Measurements from ENCODE around the gene PTN. TPM values are rescaled to one million over a fixed set of nuclear protein-coding genes. Genes with fewer than 3 reads are reported as not detected.

PTN gene
- total and polyA plus RNA-seq, 2 of the 13 experiments (the other 11 are each of a cell fraction or from before 2014, with no cell fraction given), result not detected

DNA sequence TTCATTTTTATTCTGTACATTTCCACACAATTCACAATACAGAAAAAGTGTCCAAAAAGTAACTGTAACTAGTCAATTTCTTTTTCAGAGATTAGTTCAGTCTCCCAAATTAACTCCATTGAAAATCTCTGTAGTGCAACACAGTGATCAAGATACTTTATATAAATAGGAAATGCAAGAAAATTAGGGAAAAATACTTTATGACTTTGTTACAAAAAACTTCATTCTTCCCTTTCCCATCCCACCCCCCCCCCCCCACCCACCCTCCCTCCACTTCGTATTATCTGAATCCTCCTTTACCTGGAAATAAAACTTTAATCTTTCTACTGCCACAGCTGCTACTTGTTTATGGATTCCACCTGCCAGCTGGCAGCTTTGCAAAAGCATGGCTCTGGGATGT is 37.5 kb upstream of the PTN start:
- H3K9me3 ChIP-seq (ENCODE audit: low read length), result no peaks in the 10 kb centered on the region
- POLR2A ChIA-PET, result no interaction called here
- no peak overlapping the region for H2AFZ ChIP-seq (ENCODE audit: low read length)
- no peak overlapping the region for H3K4me3 ChIP-seq (replicated peaks in 1 of 3; ENCODE audit: insufficient read depth in 1 of 3, low read depth in 2 of 3, low read length in 3 of 3)
- no peak for DNase-seq (ENCODE audit: low spot score)
- BruUV-seq (replicated peaks), result no TSS peak
- H3K9ac ChIP-seq (ENCODE audit: insufficient read depth, low read depth, low read length), result no peak overlapping the region
- H3K4me2 ChIP-seq (ENCODE audit: low read depth, low read length), result no peak overlapping the region
- FAIRE-seq, result no peak
- CTCF ChIA-PET (ENCODE audit: low intra/inter-chr PET ratio, low total read pairs), result no interaction called here
- 3% methylated on average over 1 of the region's 1 CpG for WGBS (ENCODE audit: low lambda C conversion rate)
- no peak overlapping the region for H3K27ac ChIP-seq (ENCODE audit: extremely low read length, insufficient read depth, low read length)
- H4K20me1 ChIP-seq (ENCODE audit: insufficient read depth, low read length), result no peaks in the 10 kb centered on the region
- no peak for ATAC-seq
- no peaks in the 10 kb centered on the region for H3K4me1 ChIP-seq (ENCODE audit: insufficient read depth, low read length)
- TF ChIP-seq, protein P1, sequence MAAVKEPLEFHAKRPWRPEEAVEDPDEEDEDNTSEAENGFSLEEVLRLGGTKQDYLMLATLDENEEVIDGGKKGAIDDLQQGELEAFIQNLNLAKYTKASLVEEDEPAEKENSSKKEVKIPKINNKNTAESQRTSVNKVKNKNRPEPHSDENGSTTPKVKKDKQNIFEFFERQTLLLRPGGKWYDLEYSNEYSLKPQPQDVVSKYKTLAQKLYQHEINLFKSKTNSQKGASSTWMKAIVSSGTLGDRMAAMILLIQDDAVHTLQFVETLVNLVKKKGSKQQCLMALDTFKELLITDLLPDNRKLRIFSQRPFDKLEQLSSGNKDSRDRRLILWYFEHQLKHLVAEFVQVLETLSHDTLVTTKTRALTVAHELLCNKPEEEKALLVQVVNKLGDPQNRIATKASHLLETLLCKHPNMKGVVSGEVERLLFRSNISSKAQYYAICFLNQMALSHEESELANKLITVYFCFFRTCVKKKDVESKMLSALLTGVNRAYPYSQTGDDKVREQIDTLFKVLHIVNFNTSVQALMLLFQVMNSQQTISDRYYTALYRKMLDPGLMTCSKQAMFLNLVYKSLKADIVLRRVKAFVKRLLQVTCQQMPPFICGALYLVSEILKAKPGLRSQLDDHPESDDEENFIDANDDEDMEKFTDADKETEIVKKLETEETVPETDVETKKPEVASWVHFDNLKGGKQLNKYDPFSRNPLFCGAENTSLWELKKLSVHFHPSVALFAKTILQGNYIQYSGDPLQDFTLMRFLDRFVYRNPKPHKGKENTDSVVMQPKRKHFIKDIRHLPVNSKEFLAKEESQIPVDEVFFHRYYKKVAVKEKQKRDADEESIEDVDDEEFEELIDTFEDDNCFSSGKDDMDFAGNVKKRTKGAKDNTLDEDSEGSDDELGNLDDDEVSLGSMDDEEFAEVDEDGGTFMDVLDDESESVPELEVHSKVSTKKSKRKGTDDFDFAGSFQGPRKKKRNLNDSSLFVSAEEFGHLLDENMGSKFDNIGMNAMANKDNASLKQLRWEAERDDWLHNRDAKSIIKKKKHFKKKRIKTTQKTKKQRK (IDR thresholded peaks at IDR 0.05; ENCODE audit: low read length), result no peak
- TF ChIP-seq PHB2 (IDR thresholded peaks at IDR 0.05; ENCODE audit: partially characterized antibody) (no peak), HNRNPK (IDR thresholded peaks at IDR 0.05; ENCODE audit: low read depth, low read length, poor library complexity, severe bottlenecking) (peak; percentile 71)
- no peaks in the 10 kb centered on the region for H3K27me3 ChIP-seq (ENCODE audit: control insufficient read depth in 1 of 2, insufficient read depth in 2 of 2, low read length in 2 of 2)
- in situ Hi-C loops (cut with HindIII; ENCODE audit: extremely low pct_ligation_motif_present, low pct_unique_long_range_greater_than_20kb) (no loop called here), intact Hi-C loops (cut with micrococcal nuclease; ENCODE audit: unreplicated experiment) (no loop called here)
- H3K36me3 ChIP-seq (replicated peaks in 1 of 2; ENCODE audit: control insufficient read depth in 1 of 2, insufficient read depth in 2 of 2, low read length in 2 of 2), result no peaks in the 10 kb centered on the region
- no peaks in the 10 kb centered on the region for H3K79me2 ChIP-seq (ENCODE audit: insufficient read depth, low read length)

DNA sequence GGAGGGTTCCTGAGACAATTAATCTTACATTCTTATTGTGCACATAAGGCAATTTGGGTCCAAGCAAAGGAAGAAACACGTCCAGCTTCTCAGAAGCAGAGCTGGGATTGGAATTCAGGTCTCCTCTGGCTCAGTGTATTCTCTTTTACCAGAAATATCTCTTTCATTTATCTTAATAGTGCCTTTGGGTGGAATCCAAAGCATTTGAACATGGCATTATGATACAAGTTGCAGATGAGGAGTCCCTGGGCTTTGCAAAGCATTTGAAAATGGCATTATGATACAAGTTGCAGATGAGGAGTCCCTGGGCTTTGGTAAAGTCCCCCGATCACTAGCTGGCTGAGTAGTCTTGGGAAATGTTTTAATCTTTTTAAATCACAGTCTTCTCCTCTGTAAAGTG is 30.0 kb upstream of the PTN start:
- CTCF ChIA-PET (ENCODE audit: low intra/inter-chr PET ratio, low total read pairs), result no interaction called here
- no peaks in the 10 kb centered on the region for H3K79me2 ChIP-seq (ENCODE audit: insufficient read depth, low read length)

More for the DNA sequence above, 30.0 kb upstream of the PTN start:
- Histone ChIP-seq H3K4me1 (ENCODE audit: insufficient read depth, low read length) (no peaks in the 10 kb centered on the region), H3K27me3 (ENCODE audit: control insufficient read depth in 1 of 2, insufficient read depth in 2 of 2, low read length in 2 of 2) (no peaks in the 10 kb centered on the region), H2AFZ (ENCODE audit: low read length) (no peak overlapping the region), H3K9ac (ENCODE audit: insufficient read depth, low read depth, low read length) (no peak overlapping the region), H4K20me1 (ENCODE audit: insufficient read depth, low read length) (no peaks in the 10 kb centered on the region), H3K36me3 (replicated peaks in 1 of 2; ENCODE audit: control insufficient read depth in 1 of 2, insufficient read depth in 2 of 2, low read length in 2 of 2) (no peaks in the 10 kb centered on the region), H3K27ac (ENCODE audit: extremely low read length, insufficient read depth, low read length) (no peak overlapping the region), H3K9me3 (ENCODE audit: low read length) (no peaks in the 10 kb centered on the region), H3K4me3 (replicated peaks in 1 of 3; ENCODE audit: insufficient read depth in 1 of 3, low read depth in 2 of 3, low read length in 3 of 3) (no peak overlapping the region), H3K4me2 (ENCODE audit: low read depth, low read length) (no peak overlapping the region)
- no peak for ATAC-seq
- POLR2A ChIA-PET, result no interaction called here
- no TSS peak for BruUV-seq (replicated peaks)
- no peak for TF ChIP-seq ERF (CRISPR knock-in tag; IDR thresholded peaks at IDR 0.05)
- no peak for TF ChIP-seq ZNF616 (CRISPR knock-in tag; IDR thresholded peaks at IDR 0.05; ENCODE audit: low read depth)
- no peak for FAIRE-seq
- in situ Hi-C loops (cut with HindIII; ENCODE audit: extremely low pct_ligation_motif_present, low pct_unique_long_range_greater_than_20kb) (no loop called here), intact Hi-C loops (cut with micrococcal nuclease; ENCODE audit: unreplicated experiment) (no loop called here)
- DNase-seq (ENCODE audit: low spot score), result no peak
- 24% methylated on average over 2 of the region's 2 CpGs for WGBS (ENCODE audit: low lambda C conversion rate)

Measured in HepG2 (cell line).